Activated CD4-positive, alpha-beta memory T cell treated with anti-CD3 and anti-CD28 coated beads for 36 hours (primary cell): ENCODE data around the gene DHDDS. TPM values are rescaled to one million over a fixed set of nuclear protein-coding genes. Genes with fewer than 3 reads are reported as not detected.
"Not testable (repeated sequence)": the region's sequence is repeated elsewhere in the genome, so short reads cannot be mapped to it uniquely, and the experiment has no call there.

Experiments used
- CTCF ChIA-PET: fragments of 350-600 bp; sonication (Branson Sonifier 250); formaldehyde crosslinking; loops from one replicate; lab custom pipeline; 2021; ENCODE audit warnings: antibody characterized with exemption, inconsistent platforms; lab: Charles Lee
- POLR2A ChIA-PET: fragments of 350-600 bp; sonication (Branson Sonifier 250); formaldehyde crosslinking; loops from one replicate; lab custom pipeline; 2021; ENCODE audit warnings: antibody characterized with exemption; lab: Charles Lee
- DNase-seq: peaks from one replicate; pipeline ENCODE4 v3.0.0-alpha.2; 2020
- H3K27ac Mint-ChIP-seq: one replicate; pipeline ENCODE4 v1.8.0; 2021; ENCODE audit warnings: mixed read lengths
- H3K27me3 Mint-ChIP-seq: one replicate; pipeline ENCODE4 v1.8.0; 2021; ENCODE audit warnings: mixed read lengths
- H3K36me3 Mint-ChIP-seq: one replicate; pipeline ENCODE4 v1.8.0; 2021; ENCODE audit warnings: mixed read lengths
- H3K4me1 Mint-ChIP-seq: one replicate; pipeline ENCODE4 v1.8.0; 2021; ENCODE audit warnings: low read depth, mixed read lengths
- H3K4me3 Mint-ChIP-seq: one replicate; pipeline ENCODE4 v1.8.0; 2021; ENCODE audit warnings: mild to moderate bottlenecking, mixed read lengths
- H3K9me3 Mint-ChIP-seq: one replicate; pipeline ENCODE4 v1.8.0; 2021; ENCODE audit warnings: mixed read lengths
- intact Hi-C: fragments of 100-400 bp; cut with micrococcal nuclease; formaldehyde crosslinking; loops from one replicate; pipeline ENCODE4 v1.15.1; 2023
- total RNA-seq, 2 experiments: library from RNA; stranded (reverse); gene quantifications; one replicate each; pipeline ENCODE4 v1.2.3, GENCODE V29; 2021

DHDDS gene, protein sequence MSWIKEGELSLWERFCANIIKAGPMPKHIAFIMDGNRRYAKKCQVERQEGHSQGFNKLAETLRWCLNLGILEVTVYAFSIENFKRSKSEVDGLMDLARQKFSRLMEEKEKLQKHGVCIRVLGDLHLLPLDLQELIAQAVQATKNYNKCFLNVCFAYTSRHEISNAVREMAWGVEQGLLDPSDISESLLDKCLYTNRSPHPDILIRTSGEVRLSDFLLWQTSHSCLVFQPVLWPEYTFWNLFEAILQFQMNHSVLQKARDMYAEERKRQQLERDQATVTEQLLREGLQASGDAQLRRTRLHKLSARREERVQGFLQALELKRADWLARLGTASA
- total RNA-seq = 10 to 100 TPM; 41.9 to 45.5 TPM

DNA sequence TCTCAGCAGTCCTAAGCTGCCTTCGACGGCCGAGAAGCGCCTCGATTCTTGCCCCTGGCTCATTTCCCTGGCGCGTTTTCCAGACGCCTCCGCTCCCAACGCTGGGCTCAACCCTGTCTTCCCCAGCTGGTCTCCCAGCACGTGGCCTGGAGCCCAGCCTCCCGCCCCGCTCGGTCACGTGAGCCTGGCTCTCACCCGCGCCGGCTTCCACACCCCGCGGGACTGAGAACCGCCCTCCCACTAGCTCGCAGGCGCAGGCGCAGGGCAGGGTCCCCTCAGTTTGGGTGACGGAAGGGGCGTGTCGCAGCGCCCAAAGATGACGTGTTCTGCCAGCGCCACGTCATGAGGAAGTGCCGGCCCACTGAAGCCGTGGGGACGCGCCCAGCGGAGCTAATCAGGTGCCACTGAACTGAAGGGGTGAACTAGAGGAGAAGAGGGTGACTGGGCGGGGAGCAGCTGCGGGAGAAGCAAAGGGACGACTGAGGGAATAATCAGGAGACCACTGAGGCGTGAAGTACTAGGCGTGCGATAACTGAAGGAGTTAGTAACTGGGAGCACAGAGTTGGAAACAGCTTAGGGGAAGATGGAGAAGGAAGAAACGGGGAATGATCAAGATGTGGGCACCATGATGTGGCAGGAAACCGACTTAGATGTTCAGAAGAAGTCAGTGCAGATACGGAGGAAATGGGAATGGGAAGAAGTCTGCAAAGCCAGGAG is at the start of gene DHDDS:
Gene DHDDS, plus strand, starts transcription at position 343 of the 717 bp plus-strand sequence. CDS start 625 bp downstream, outside the sequence.
- Mint-ChIP-seq H3K36me3 (peaks cover 7% of the 10 kb centered on the region), H3K9me3 (no peaks in the 10 kb centered on the region)
- intact Hi-C loops = loop anchor here (1.0 kb wide), 2 partner anchors 40 to 113 kb away; partner anchors contain the start of gene HMGN2

DNA sequence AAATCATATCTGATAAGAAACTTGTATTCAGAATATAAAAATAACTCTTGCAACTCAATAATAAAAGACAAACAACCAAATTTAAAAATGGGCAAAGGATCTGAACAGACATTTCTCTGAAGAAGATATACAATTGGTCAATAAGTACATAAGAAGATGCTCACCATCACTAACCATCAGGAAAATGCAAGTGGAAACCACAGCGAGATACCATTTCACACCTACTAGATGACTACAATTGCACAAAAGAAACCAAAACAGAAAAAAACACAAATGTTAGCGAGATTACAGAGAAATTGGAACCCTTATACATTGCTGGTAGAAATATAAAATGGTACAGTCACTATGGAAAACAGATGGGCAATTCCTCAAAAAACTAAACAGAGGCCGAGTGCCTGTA is 48.0 kb upstream of the DHDDS start:
- no peaks in the 10 kb centered on the region for H3K27me3 Mint-ChIP-seq
- no peaks in the 10 kb centered on the region for H3K36me3 Mint-ChIP-seq
- H3K4me1 Mint-ChIP-seq = peaks cover 37% of the 10 kb centered on the region
- intact Hi-C loops = no loop called here
- H3K9me3 Mint-ChIP-seq = no peaks in the 10 kb centered on the region
- ChIA-PET CTCF (no interaction called here), POLR2A (no interaction called here)
- DNase-seq = no peak
- H3K27ac Mint-ChIP-seq = no peak overlapping the region
- H3K4me3 Mint-ChIP-seq = peak overlapping the region; percentile 5

More for the DNA sequence above, at the start of gene DHDDS:
- H3K27ac Mint-ChIP-seq = peak within 1 kb of the TSS; percentile 80
- peak; percentile 99 for DNase-seq
- CTCF ChIA-PET = interaction anchor here (0.8 to 3.9 kb wide), 15 partner anchors 13 to 263 kb away, joined by 3 to 32 read pairs (median 3); partner anchors contain the start of genes CEP85, HMGN2 and ZNF593
- POLR2A ChIA-PET = interaction anchor here (0.8 to 2.2 kb wide), 8 partner anchors 8 to 143 kb away, joined by 3 to 19 read pairs (median 3); partner anchors contain the start of gene HMGN2
- no peaks in the 10 kb centered on the region for H3K27me3 Mint-ChIP-seq
- H3K4me1 Mint-ChIP-seq = peaks cover 23% of the 10 kb centered on the region
- H3K4me3 Mint-ChIP-seq = peak within 1 kb of the TSS; percentile 91

DNA sequence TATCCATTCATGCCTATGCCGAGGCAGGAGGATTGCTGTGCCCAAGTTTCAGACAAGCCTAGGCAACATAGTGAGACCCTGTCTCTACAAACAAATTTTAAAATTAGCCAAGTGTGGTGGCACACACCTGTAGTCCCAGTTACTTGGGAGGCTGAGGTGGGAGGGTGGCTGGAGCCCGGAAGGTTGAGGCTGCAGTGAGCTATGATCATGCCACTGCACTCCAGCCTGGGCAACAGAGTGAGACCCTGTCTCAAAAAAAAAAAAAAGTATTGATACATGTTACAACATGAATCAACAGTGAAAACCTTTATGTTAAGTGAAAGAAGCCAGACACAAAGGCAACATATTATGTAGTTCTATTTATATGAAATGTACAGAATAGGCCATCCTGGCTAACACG is 47.1 kb upstream of the DHDDS start:
- intact Hi-C loops, H3K36me3 Mint-ChIP-seq, DNase-seq, CTCF ChIA-PET, H3K9me3 Mint-ChIP-seq, H3K27me3 Mint-ChIP-seq, POLR2A ChIA-PET, H3K27ac Mint-ChIP-seq, H3K4me3 Mint-ChIP-seq: not testable (repeated sequence)
- peaks cover 41% of the 10 kb centered on the region for H3K4me1 Mint-ChIP-seq

DNA sequence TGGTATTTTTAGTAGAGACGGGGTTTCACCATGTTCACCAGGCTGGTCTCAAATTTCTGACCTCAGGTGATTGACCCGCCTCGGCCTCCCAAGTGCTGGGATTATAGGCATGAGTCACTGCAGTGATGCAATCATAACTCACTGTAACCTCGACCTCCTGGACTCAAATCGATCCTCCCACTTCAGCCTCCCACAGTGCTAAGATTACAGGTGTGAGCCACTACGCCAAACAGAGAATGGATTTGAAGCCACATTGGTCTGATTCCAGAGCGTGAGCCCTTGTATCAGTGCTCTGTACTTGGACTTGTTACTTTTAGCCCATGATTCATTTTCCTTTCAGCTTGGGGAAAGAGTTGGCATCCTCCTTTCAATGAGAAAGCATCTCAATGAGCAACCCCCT is 44.7 kb upstream of the DHDDS start:
- H3K36me3 Mint-ChIP-seq = no peaks in the 10 kb centered on the region
- no peaks in the 10 kb centered on the region for H3K9me3 Mint-ChIP-seq
- ChIA-PET POLR2A (no interaction called here), CTCF (interaction anchor here (0.7 to 1.3 kb wide), 2 partner anchors 30 to 39 kb away, joined by 3 read pairs; no protein-coding TSS in a partner anchor)
- no peaks in the 10 kb centered on the region for H3K27me3 Mint-ChIP-seq
- intact Hi-C loops = no loop called here
- H3K4me1 Mint-ChIP-seq = peaks cover 48% of the 10 kb centered on the region
- H3K4me3 Mint-ChIP-seq = no peak overlapping the region
- peak; percentile 31 for DNase-seq
- no peak overlapping the region for H3K27ac Mint-ChIP-seq

DNA sequence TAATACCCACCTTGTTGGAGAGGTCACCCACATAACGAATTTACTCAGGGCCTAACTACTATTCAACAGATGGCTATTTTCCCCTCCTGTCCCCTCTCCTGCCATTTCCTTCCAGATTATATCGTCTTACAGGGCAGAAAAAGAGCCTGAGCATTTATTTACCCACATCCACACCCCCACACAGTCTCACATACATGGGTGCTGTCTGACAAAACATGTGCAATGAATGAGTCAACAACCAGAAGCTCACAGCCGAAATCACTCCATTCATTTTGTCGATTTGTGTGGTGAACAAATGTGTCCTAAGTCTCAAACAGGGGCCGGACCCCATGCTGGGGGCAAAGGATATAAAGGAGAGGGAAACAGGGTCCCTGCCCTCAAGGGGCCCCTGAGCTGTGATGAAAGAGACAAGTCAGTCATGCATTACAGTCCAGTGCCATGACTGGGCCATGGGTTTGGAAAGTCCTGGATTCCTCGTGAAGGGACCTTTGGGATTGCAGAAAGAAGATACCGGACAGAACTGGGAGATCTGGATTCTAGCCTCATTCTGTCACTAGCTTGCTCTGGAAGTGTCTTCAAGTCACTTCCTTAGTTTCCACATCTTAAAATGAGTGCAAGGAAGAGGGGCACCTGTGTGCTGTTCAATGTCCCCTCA is 43.2 kb upstream of the DHDDS start:
- ChIA-PET CTCF (interaction anchor here (0.8 to 1.6 kb wide), 4 partner anchors 14 to 219 kb away, joined by 3 to 4 read pairs (median 3); partner anchors contain the start of gene ZNF593), POLR2A (no interaction called here)
- peaks cover 48% of the 10 kb centered on the region for H3K4me1 Mint-ChIP-seq
- no peaks in the 10 kb centered on the region for H3K36me3 Mint-ChIP-seq
- no peak overlapping the region for H3K4me3 Mint-ChIP-seq
- H3K27me3 Mint-ChIP-seq = no peaks in the 10 kb centered on the region
- DNase-seq = no peak
- intact Hi-C loops = no loop called here
- no peak overlapping the region for H3K27ac Mint-ChIP-seq
- H3K9me3 Mint-ChIP-seq = no peaks in the 10 kb centered on the region

DNA sequence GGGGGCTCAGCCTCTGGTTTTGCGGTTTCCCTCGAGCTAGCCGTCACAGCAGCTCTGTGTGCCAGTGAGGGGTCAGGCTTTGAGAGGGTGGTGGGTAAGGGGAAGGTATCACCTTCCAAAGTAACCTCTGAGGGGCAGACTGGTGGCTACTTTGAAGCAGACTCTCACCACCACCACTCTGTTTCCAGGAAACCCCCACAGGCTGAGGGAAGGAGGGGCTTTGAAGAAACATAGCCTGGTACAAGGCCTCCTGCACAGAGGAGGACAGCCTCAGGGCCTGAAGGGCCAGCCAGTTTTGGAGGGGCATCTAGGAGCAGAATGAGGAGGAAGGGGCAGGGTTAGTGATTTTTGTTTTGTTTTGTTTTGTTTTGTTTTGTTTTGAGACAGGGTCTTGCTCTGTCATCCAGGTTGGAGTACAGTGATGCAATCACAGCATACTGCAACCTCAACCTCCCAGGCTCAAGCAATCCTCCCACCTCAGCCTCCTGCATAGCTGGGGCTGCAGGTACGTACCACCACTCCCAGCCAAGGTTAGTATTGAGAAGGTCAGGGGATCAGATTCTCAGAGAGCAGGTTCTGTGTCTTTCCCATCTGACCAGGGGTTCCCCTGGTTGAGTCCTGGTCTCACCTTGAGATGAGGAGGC is 42.4 kb upstream of the DHDDS start:
- ChIA-PET POLR2A (no interaction called here), CTCF (interaction anchor here (0.8 to 1.6 kb wide), 3 partner anchors 15 to 220 kb away, joined by 3 to 4 read pairs (median 3); partner anchors contain the start of gene ZNF593)
- Mint-ChIP-seq H3K27me3 (no peaks in the 10 kb centered on the region), H3K4me3 (no peak overlapping the region), H3K27ac (no peak overlapping the region), H3K36me3 (no peaks in the 10 kb centered on the region), H3K4me1 (peaks cover 42% of the 10 kb centered on the region), H3K9me3 (no peaks in the 10 kb centered on the region)
- intact Hi-C loops = loop anchor here (2.0 kb wide), 1 partner anchor 69 kb away; no protein-coding TSS in a partner anchor
- no peak for DNase-seq

DNA sequence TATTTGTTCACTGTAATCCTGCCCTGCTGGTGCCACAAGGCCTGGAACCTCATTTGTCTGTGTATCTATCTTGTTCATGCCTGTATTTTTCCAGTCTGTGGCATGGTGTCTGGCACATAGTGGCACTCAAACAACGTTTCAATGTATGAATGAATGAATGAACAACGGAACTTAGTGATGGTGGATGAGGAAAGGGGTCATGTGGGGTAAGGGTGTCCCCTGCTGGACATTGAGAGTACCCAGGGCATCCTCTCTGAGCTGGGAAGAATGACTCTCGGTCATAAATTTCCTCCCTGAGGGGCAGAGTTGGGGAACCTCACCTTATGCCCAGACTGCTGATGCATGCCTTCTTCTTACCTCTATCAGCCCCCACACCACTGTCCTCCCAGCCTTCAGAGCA is 40.7 kb upstream of the DHDDS start:
- peak; percentile 64 for DNase-seq
- Mint-ChIP-seq H3K9me3 (no peaks in the 10 kb centered on the region), H3K36me3 (no peaks in the 10 kb centered on the region), H3K4me3 (no peak overlapping the region), H3K27ac (peak overlapping the region; percentile 9), H3K4me1 (peaks cover 34% of the 10 kb centered on the region), H3K27me3 (no peaks in the 10 kb centered on the region)
- POLR2A ChIA-PET = interaction anchor here (1.1 kb wide), 1 partner anchor 17 kb away, joined by 3 read pairs; no protein-coding TSS in a partner anchor
- intact Hi-C loops = loop anchor here (2.0 kb wide), 1 partner anchor 71 kb away; no protein-coding TSS in a partner anchor
- CTCF ChIA-PET = interaction anchor here (0.6 to 1.9 kb wide), 16 partner anchors 8 to 247 kb away, joined by 3 to 17 read pairs (median 5); partner anchors contain the start of genes FAM110D and ZNF683

DNA sequence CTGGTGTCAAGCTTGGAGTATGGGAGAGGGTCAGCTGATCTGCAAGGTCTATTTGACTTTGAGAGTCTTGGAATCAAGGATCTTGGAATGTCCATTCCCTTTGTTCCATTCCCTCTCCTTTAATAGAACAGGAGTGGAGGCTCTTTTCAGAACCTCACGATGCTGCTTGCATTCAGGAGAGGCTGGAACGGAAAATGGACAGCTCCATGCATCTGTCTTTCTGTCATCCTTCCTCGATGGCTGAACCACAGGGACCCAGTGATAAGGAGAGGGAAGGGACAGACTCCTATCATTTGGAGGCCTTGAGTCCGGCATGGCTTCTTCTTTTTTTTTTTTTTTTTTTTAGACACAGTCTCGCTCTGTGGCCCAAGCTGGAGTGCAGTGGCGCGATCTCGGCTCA is 36.4 kb upstream of the DHDDS start:
- Mint-ChIP-seq H3K36me3 (no peaks in the 10 kb centered on the region), H3K4me1 (peaks cover 14% of the 10 kb centered on the region), H3K27ac (no peak overlapping the region), H3K4me3 (no peak overlapping the region), H3K27me3 (peaks cover 1% of the 10 kb centered on the region), H3K9me3 (no peaks in the 10 kb centered on the region)
- intact Hi-C loops = loop anchor here (1.0 to 5.0 kb wide), 2 partner anchors 17 to 33 kb away; no protein-coding TSS in a partner anchor
- ChIA-PET POLR2A (no interaction called here), CTCF (interaction anchor here (0.6 to 4.2 kb wide), 8 partner anchors 10 to 226 kb away, joined by 3 to 25 read pairs (median 6); partner anchors contain the start of genes CEP85 and ZNF593)
- no peak for DNase-seq

DNA sequence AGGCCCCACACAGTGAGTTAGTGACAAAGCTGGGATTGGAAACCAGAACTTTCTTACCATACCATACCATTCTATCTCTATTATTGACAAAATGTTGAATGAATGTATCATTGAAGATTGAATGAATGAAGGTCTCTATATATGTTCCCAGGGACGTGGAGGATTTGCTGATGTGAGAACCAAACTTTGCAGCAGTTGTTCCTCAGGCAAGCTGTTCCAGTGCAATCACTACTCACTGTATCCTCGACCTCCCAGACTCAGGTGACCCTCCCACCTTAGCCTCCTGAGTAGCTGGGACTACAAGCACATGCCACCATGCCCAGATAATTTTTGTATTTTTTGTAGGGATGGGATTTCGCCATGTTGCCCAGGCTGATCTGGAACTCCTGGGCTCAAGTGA is 33.1 kb upstream of the DHDDS start:
- intact Hi-C loops = loop anchor here (5.0 kb wide), 1 partner anchor 37 kb away; no protein-coding TSS in a partner anchor
- Mint-ChIP-seq H3K27ac (no peak overlapping the region), H3K27me3 (peaks cover 10% of the 10 kb centered on the region), H3K4me3 (no peak overlapping the region), H3K9me3 (no peaks in the 10 kb centered on the region), H3K4me1 (peaks cover 5% of the 10 kb centered on the region), H3K36me3 (no peaks in the 10 kb centered on the region)
- CTCF ChIA-PET = interaction anchor here (1.0 to 2.7 kb wide), 5 partner anchors 16 to 229 kb away, joined by 3 to 18 read pairs (median 3); partner anchors contain the start of gene ZNF593
- POLR2A ChIA-PET = no interaction called here
- DNase-seq = no peak

DNA sequence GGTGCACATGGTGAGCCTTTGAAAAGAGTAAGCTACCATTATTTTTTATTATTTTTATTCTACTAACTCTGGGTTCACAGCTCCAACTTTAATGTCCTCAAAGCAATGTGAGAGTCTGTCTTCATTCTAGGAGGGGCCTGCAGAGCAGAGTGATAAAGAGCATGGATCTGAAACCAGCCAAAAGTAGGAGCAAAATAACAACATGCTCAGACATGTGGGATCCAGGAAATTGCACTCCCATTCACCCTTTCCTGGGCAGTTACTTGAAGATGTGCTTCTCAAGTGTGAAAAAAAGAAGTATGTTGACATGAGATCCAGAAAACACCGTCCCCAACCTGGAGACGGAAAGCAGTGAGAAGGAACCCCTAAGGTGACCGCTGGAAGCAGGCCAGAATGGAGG is 30.2 kb upstream of the DHDDS start:
- Mint-ChIP-seq H3K9me3 (no peaks in the 10 kb centered on the region), H3K4me1 (no peaks in the 10 kb centered on the region), H3K36me3 (no peaks in the 10 kb centered on the region), H3K27ac (no peak overlapping the region), H3K27me3 (peaks cover 13% of the 10 kb centered on the region), H3K4me3 (no peak overlapping the region)
- CTCF ChIA-PET = interaction anchor here (1.7 kb wide), 1 partner anchor 15 kb away, joined by 10 read pairs; no protein-coding TSS in a partner anchor
- intact Hi-C loops = no loop called here
- POLR2A ChIA-PET = no interaction called here
- no peak for DNase-seq

DNA sequence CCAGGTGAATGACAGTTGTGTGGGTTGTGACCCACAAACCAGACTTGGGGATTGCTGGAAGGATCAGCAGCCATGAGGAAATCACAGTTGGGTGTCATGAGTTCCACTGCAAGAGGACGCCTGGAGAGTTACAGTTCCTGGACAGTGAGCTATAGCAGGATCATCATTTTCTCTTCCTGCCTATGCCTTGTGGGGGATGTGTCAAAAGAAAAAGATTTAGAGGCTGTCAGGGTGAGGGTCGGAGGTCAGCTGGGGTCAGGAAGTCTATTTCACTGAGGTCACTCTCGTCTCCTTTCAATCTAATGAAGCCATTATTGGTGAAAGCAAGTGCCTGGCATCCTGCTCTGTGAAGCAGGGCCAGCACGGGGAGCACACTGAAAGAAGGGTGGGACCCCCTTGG is 28.5 kb upstream of the DHDDS start:
- H3K4me1 Mint-ChIP-seq = peaks cover 3% of the 10 kb centered on the region
- H3K4me3 Mint-ChIP-seq = no peak overlapping the region
- H3K27ac Mint-ChIP-seq = no peak overlapping the region
- H3K9me3 Mint-ChIP-seq = no peaks in the 10 kb centered on the region
- ChIA-PET CTCF (no interaction called here), POLR2A (no interaction called here)
- DNase-seq = no peak
- intact Hi-C loops = no loop called here
- H3K36me3 Mint-ChIP-seq = no peaks in the 10 kb centered on the region
- H3K27me3 Mint-ChIP-seq = peaks cover 15% of the 10 kb centered on the region
